Liver (tissue), 2 donors: ENCODE data around the gene GPR15LG.

Source experiments
- TF ChIP-seq, protein P1 (sequence below): fragments of 150-350 bp; IDR thresholded peaks from 2 replicates; pipeline ENCODE4 v1.5.1; 2017; ENCODE audit warnings: improper control_type of control experiment, low read depth, low read length; ENCODE audit not compliant: missing input control
- TF ChIP-seq, protein P2 (sequence below): IDR thresholded peaks from 2 replicates; pipeline ENCODE4 v1.6.1; 2016; ENCODE audit warnings: antibody characterized with exemption, mild to moderate bottlenecking
- donor health status: healthy.

DNA sequence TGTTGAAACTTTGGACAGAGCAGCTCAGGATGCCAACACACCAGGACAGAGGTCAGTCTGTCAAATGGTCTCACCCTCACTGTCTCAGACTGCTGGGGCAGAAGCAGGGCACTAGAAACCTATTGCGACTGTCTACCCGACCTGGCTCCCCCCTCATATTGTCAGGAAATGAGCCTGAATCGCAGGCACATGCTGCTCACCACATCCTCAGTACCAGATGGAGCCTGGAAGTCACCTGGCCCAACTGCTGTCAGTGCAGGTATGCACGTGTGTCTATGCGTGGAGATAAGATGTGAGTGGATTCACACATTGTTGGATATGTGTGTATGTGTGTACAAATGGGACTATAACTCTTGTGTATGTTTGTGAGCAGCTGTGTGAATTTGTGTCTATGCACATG lies 17.5 kb downstream of the GPR15LG start:
- TF ChIP-seq, protein P1, sequence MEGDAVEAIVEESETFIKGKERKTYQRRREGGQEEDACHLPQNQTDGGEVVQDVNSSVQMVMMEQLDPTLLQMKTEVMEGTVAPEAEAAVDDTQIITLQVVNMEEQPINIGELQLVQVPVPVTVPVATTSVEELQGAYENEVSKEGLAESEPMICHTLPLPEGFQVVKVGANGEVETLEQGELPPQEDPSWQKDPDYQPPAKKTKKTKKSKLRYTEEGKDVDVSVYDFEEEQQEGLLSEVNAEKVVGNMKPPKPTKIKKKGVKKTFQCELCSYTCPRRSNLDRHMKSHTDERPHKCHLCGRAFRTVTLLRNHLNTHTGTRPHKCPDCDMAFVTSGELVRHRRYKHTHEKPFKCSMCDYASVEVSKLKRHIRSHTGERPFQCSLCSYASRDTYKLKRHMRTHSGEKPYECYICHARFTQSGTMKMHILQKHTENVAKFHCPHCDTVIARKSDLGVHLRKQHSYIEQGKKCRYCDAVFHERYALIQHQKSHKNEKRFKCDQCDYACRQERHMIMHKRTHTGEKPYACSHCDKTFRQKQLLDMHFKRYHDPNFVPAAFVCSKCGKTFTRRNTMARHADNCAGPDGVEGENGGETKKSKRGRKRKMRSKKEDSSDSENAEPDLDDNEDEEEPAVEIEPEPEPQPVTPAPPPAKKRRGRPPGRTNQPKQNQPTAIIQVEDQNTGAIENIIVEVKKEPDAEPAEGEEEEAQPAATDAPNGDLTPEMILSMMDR, result no peak
- TF ChIP-seq, protein P2, sequence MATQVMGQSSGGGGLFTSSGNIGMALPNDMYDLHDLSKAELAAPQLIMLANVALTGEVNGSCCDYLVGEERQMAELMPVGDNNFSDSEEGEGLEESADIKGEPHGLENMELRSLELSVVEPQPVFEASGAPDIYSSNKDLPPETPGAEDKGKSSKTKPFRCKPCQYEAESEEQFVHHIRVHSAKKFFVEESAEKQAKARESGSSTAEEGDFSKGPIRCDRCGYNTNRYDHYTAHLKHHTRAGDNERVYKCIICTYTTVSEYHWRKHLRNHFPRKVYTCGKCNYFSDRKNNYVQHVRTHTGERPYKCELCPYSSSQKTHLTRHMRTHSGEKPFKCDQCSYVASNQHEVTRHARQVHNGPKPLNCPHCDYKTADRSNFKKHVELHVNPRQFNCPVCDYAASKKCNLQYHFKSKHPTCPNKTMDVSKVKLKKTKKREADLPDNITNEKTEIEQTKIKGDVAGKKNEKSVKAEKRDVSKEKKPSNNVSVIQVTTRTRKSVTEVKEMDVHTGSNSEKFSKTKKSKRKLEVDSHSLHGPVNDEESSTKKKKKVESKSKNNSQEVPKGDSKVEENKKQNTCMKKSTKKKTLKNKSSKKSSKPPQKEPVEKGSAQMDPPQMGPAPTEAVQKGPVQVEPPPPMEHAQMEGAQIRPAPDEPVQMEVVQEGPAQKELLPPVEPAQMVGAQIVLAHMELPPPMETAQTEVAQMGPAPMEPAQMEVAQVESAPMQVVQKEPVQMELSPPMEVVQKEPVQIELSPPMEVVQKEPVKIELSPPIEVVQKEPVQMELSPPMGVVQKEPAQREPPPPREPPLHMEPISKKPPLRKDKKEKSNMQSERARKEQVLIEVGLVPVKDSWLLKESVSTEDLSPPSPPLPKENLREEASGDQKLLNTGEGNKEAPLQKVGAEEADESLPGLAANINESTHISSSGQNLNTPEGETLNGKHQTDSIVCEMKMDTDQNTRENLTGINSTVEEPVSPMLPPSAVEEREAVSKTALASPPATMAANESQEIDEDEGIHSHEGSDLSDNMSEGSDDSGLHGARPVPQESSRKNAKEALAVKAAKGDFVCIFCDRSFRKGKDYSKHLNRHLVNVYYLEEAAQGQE, result no peak
